Endothelial cell of umbilical vein (primary cell): ENCODE measurements around the gene MIEN1. TPM values are rescaled to one million over a fixed set of nuclear protein-coding genes. Genes with fewer than 3 reads are reported as not detected.

Experiments used
- BruUV-seq: library from RNA; stranded (reverse); fragments of 400-500 nt; replicated peaks from 2 replicates; lab custom pipeline; 2021; lab: Mats Ljungman, UMichigan
- CTCF ChIA-PET: fragments of 300-600, 350-600 bp; sonication (Branson Sonifier 250); formaldehyde crosslinking; loops from one replicate; lab custom pipeline; 2021; ENCODE audit warnings: antibody characterized with exemption, inconsistent platforms; lab: Charles Lee
- POLR2A ChIA-PET: fragments of 300-600, 350-600 bp; sonication (Branson Sonifier 250); formaldehyde crosslinking; loops from one replicate; lab custom pipeline; 2021; ENCODE audit warnings: antibody characterized with exemption, inconsistent platforms; lab: Charles Lee
- DNase-seq: peaks from one replicate; pipeline ENCODE4 v3.0.0-alpha.2; 2011; ENCODE audit warnings: low read depth, low spot score
- FAIRE-seq: peaks from 2 replicates; lab custom pipeline; 2011; peaks lifted over from hg19 to GRCh38; lab: Jason Lieb, UNC
- H2AFZ ChIP-seq: 2 replicates; pipeline ENCODE4 v1.6.0; 2012; ENCODE audit warnings: low read depth, low read length, control low read depth, inconsistent platforms
- H3K27ac ChIP-seq: 2 replicates; pipeline ENCODE4 v1.5.1; 2011; ENCODE audit warnings: low read depth, mild to moderate bottlenecking, control low read depth, low read length, moderate library complexity; ENCODE audit not compliant: insufficient read depth
- H3K27me3 ChIP-seq, 2 experiments: 2 replicates each; pipeline versions ENCODE4 v1.6.0 to v1.6.1; 2011; ENCODE audit warnings: low read length in 2 of 2, mixed read lengths in 1 of 2; ENCODE audit not compliant: control insufficient read depth in 2 of 2, insufficient read depth in 2 of 2
- H3K36me3 ChIP-seq, 2 experiments: 2 replicates in 1 of 2; 3 replicates in 1 of 2; pipeline ENCODE4 v1.5.1; 2011; ENCODE audit warnings: low read length in 2 of 2, mild to moderate bottlenecking in 1 of 2, moderate library complexity in 1 of 2; ENCODE audit not compliant: control insufficient read depth in 2 of 2, insufficient read depth in 2 of 2; ENCODE audit errors: extremely low read depth in 1 of 2
- H3K4me1 ChIP-seq: 3 replicates; pipeline ENCODE4 v1.5.1; 2011; ENCODE audit warnings: mild to moderate bottlenecking, low read length; ENCODE audit not compliant: control insufficient read depth, insufficient read depth; ENCODE audit errors: extremely low read depth
- H3K4me2 ChIP-seq: 2 replicates; pipeline ENCODE4 v1.6.1; 2011; ENCODE audit warnings: low read length, control low read depth, mixed read lengths; ENCODE audit not compliant: insufficient read depth
- H3K4me3 ChIP-seq, 3 experiments: fragments of 200-600 bp in 1 of 3; sonication (generic), shearing (Covaris generic) in 1 of 3; replicated peaks in 1 of 3; 2 replicates each; pipeline ENCODE4 v1.5.1; 2011 to 2016; ENCODE audit warnings: control low read depth in 3 of 3, low read length in 3 of 3, mild to moderate bottlenecking in 2 of 3, inconsistent platforms in 1 of 3, low read depth in 1 of 3, moderate library complexity in 1 of 3; ENCODE audit not compliant: insufficient read depth in 1 of 3
- H3K79me2 ChIP-seq: 2 replicates; pipeline ENCODE4 v1.6.0; 2012; ENCODE audit warnings: low read length, inconsistent platforms; ENCODE audit not compliant: control insufficient read depth, insufficient read depth
- H3K9ac ChIP-seq: replicated peaks from 2 replicates; pipeline ENCODE3; 2011; ENCODE audit warnings: low read length, control low read depth; ENCODE audit not compliant: insufficient read depth; ENCODE audit errors: extremely low read depth
- H3K9me1 ChIP-seq: replicated peaks from 3 replicates; pipeline ENCODE4 v1.6.0; 2011; ENCODE audit warnings: mild to moderate bottlenecking, low read length; ENCODE audit not compliant: control insufficient read depth, insufficient read depth; ENCODE audit errors: extremely low read depth
- H3K9me3 ChIP-seq: replicated peaks from 2 replicates; pipeline ENCODE4 v1.5.1; 2012; ENCODE audit warnings: low read length, inconsistent platforms; ENCODE audit not compliant: control insufficient read depth, insufficient read depth
- H4K20me1 ChIP-seq: replicated peaks from 2 replicates; pipeline ENCODE3; 2011; ENCODE audit warnings: mild to moderate bottlenecking, low read length; ENCODE audit not compliant: control insufficient read depth, insufficient read depth; ENCODE audit errors: extremely low read depth
- EZH2 ChIP-seq: IDR thresholded peaks from 2 replicates; pipeline ENCODE4 v1.6.1; 2012; ENCODE audit warnings: borderline replicate concordance, low read depth, mild to moderate bottlenecking, moderate library complexity, low read length, inconsistent platforms; ENCODE audit not compliant: severe bottlenecking
- FOS ChIP-seq: IDR thresholded peaks from 2 replicates; pipeline ENCODE4 v1.6.1; 2011; ENCODE audit warnings: mild to moderate bottlenecking, low read length, moderate library complexity, borderline replicate concordance; ENCODE audit not compliant: insufficient read depth
- GATA2 ChIP-seq: IDR thresholded peaks from 2 replicates; pipeline ENCODE4 v1.7.0; 2011; ENCODE audit warnings: low read depth, mild to moderate bottlenecking, moderate library complexity, mixed read lengths, low read length; ENCODE audit not compliant: insufficient read length, insufficient read depth
- JUN ChIP-seq: IDR thresholded peaks from 2 replicates; pipeline ENCODE4 v1.6.1; 2011; ENCODE audit warnings: borderline replicate concordance, low read depth; ENCODE audit not compliant: insufficient read length, insufficient read depth
- MYC ChIP-seq: IDR thresholded peaks from one replicate; pipeline ENCODE4 v1.6.1; 2011; ENCODE audit warnings: mild to moderate bottlenecking, low read depth, low read length
- POLR2A ChIP-seq: IDR thresholded peaks from 2 replicates; pipeline ENCODE4 v1.6.1; 2012; ENCODE audit warnings: low read depth, mild to moderate bottlenecking, control low read depth, low read length
- POLR2AphosphoS5 ChIP-seq: IDR thresholded peaks from 2 replicates; pipeline ENCODE4 v1.6.1; 2012; ENCODE audit warnings: low read depth, mild to moderate bottlenecking, control low read depth, low read length, moderate library complexity; ENCODE audit not compliant: insufficient read depth
- dilution Hi-C: fragments of 300-500 bp; cut with MboI; formaldehyde crosslinking; loops from one replicate; pipeline ENCODE4 v1.15.0; 2019; ENCODE audit warnings: low sequenced_read_pairs; ENCODE audit not compliant: extremely low pct_ligation_motif_present
- intact Hi-C: fragments of 100-400 bp; cut with micrococcal nuclease; formaldehyde crosslinking; loops from one replicate; pipeline ENCODE4 v1.10.0; 2022
- polyA plus RNA-seq, 4 experiments: library from polyadenylated mRNA; depleted of rRNA in 3 of 4; stranded (reverse) in 3 of 4; unstranded in 1 of 4; fragments of >200 nt; gene quantifications; 2 replicates each; pipeline versions ENCODE4 v1.2.1 to v1.2.3, GENCODE V29; 2011 to 2012; ENCODE audit warnings: missing spikeins in 1 of 4
- total RNA-seq: library from RNA; stranded (reverse); gene quantifications from 2 replicates; pipeline ENCODE4 v1.2.3, GENCODE V29; 2021
- TF ChIP-seq, protein P1 (sequence below), 2 donors: IDR thresholded peaks; 1 replicate in 1 of 2; 2 replicates in 1 of 2; pipeline ENCODE4 v1.5.1; 2011; ENCODE audit warnings: low read length in 2 of 2, mild to moderate bottlenecking in 2 of 2, moderate library complexity in 2 of 2, control low read depth in 1 of 2, inconsistent platforms in 1 of 2, low read depth in 1 of 2; ENCODE audit not compliant: insufficient read depth in 1 of 2; ENCODE audit errors: extremely low read depth in 1 of 2
- TF ChIP-seq, protein P2 (sequence below): IDR thresholded peaks from 2 replicates; pipeline ENCODE4 v1.6.1; 2011; ENCODE audit not compliant: insufficient read depth, insufficient read length

Gene MIEN1
- total and polyA plus RNA-seq, 2 donors (not counting 3 experiments of a cell fraction or from before 2014, with no cell fraction given), result 42.4 to 74.5 TPM

DNA sequence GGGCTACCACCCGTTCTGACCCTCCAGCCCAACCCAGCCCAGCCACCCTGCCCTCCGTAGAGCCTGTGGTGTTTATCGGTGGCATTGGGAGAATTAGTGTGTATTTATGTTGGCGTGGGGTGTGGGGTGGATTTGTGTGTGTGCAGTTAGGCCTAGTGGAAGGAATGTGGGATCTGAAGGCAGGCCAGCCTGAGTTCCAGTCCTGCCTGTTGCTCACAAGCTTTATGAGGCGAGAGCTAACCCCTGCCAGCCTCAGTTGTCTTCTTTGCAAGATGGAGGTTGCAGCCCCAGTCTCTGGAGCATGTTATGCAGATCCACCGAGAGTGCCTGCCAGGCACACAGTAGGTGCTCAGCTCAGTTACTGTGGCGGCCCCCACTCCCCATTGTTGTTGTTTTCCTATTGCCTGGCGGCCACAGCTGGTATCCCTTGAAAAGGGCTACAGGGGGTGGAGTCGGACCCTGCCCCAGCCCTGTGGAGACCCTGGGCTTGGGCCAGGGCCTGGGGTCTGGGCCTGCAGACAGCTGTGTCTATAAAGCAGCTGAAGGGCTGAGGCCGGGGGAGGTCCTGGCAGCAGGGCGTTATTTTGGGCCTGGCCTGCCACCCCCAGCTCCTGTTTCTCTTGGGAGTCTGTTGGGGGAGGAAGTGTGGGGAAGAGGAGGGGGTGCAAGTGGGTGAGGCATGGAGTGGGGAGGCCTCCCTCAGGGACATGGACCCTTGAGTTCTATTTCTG is 25.3 kb downstream of the MIEN1 start:
- ChIA-PET POLR2A (interaction anchor here (0.9 kb wide), 1 partner anchor 16 kb away, joined by 3 read pairs; no protein-coding TSS in a partner anchor), CTCF (interaction anchor here (0.8 to 1.0 kb wide), 3 partner anchors 14 to 51 kb away, joined by 3 to 4 read pairs (median 3); partner anchors contain the start of gene PGAP3)
- Histone ChIP-seq H3K9me3 (no peaks in the 10 kb centered on the region), H3K79me2 (no peaks in the 10 kb centered on the region), H3K9me1 (no peaks in the 10 kb centered on the region), H4K20me1 (no peaks in the 10 kb centered on the region), H3K4me2 (no peak overlapping the region), H3K27me3 (peaks cover 0 to 2% of the 10 kb centered on the region in 2 experiments), H3K4me1 (no peaks in the 10 kb centered on the region), H3K27ac (no peak overlapping the region), H3K4me3 (no peak overlapping the region), H2AFZ (no peak overlapping the region), H3K9ac (no peak overlapping the region), H3K36me3 (peaks cover 0 to under 1% of the 10 kb centered on the region in 2 experiments)
- dilution Hi-C loops, result no loop called here
- intact Hi-C loops, result no loop called here
- no TSS peak for BruUV-seq
- TF ChIP-seq EZH2 (no peak), POLR2A (no peak), POLR2AphosphoS5 (no peak), MYC (no peak), GATA2 (no peak), JUN (no peak), FOS (no peak)
- TF ChIP-seq, protein P1, sequence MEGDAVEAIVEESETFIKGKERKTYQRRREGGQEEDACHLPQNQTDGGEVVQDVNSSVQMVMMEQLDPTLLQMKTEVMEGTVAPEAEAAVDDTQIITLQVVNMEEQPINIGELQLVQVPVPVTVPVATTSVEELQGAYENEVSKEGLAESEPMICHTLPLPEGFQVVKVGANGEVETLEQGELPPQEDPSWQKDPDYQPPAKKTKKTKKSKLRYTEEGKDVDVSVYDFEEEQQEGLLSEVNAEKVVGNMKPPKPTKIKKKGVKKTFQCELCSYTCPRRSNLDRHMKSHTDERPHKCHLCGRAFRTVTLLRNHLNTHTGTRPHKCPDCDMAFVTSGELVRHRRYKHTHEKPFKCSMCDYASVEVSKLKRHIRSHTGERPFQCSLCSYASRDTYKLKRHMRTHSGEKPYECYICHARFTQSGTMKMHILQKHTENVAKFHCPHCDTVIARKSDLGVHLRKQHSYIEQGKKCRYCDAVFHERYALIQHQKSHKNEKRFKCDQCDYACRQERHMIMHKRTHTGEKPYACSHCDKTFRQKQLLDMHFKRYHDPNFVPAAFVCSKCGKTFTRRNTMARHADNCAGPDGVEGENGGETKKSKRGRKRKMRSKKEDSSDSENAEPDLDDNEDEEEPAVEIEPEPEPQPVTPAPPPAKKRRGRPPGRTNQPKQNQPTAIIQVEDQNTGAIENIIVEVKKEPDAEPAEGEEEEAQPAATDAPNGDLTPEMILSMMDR (IDR thresholded peaks at IDR 0.05; ENCODE audit: extremely low read depth in 1 of 2, insufficient read depth in 1 of 2, low read depth in 1 of 2, low read length in 2 of 2), result no peak
- TF ChIP-seq, protein P2, sequence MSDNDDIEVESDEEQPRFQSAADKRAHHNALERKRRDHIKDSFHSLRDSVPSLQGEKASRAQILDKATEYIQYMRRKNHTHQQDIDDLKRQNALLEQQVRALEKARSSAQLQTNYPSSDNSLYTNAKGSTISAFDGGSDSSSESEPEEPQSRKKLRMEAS, result no peak
- FAIRE-seq, result no peak
- DNase-seq, result no peak
